HepG2 (cell line): ENCODE data around the gene AP4M1. TPM values are rescaled to one million over a fixed set of nuclear protein-coding genes. Genes with fewer than 3 reads are reported as not detected.

Experiments
- FOXK1 ChIP-seq: sonication (generic); formaldehyde crosslinking; IDR thresholded peaks from 2 replicates; pipeline ENCODE4 v1.4.0; 2020; ENCODE audit warnings: low read depth, missing genetic modification reagents, borderline replicate concordance
- GABPB1 ChIP-seq: IDR thresholded peaks from 2 replicates; pipeline ENCODE4 v1.6.1; 2016; ENCODE audit warnings: mild to moderate bottlenecking, missing genetic modification reagents, moderate library complexity, missing compliant biosample characterization
- KDM3A ChIP-seq: IDR thresholded peaks from 2 replicates; pipeline ENCODE4 v1.6.1; 2018; ENCODE audit warnings: low read depth, missing compliant biosample characterization
- NFE2L1 ChIP-seq: sonication (generic); formaldehyde crosslinking; IDR thresholded peaks from 2 replicates; pipeline ENCODE4 v1.4.0; 2020; ENCODE audit warnings: missing genetic modification reagents, mild to moderate bottlenecking, borderline replicate concordance
- SATB2 ChIP-seq: sonication (generic); formaldehyde crosslinking; IDR thresholded peaks from 2 replicates; pipeline ENCODE4 v1.5.0; 2020; ENCODE audit warnings: missing genetic modification reagents
- SNAPC2 ChIP-seq: sonication (generic); formaldehyde crosslinking; IDR thresholded peaks from 2 replicates; pipeline ENCODE4 v1.8.1; 2022; ENCODE audit warnings: mild to moderate bottlenecking, missing genetic modification reagents
- SP1 ChIP-seq, 2 experiments: fragments of 450-650 bp in 1 of 2; sonication (generic) in 1 of 2; formaldehyde crosslinking in 1 of 2; IDR thresholded peaks; 2 replicates each; pipeline versions ENCODE4 v1.4.0 to v1.6.1; 2016 to 2020; ENCODE audit warnings: missing genetic modification reagents in 1 of 2
- ZBTB3 ChIP-seq: sonication (generic); formaldehyde crosslinking; IDR thresholded peaks from 2 replicates; pipeline ENCODE4 v1.4.0; 2020; ENCODE audit warnings: low read depth, mild to moderate bottlenecking, moderate library complexity, missing genetic modification reagents, borderline replicate concordance
- ZBTB38 ChIP-seq: sonication (generic); formaldehyde crosslinking; IDR thresholded peaks from 2 replicates; pipeline ENCODE4 v1.5.1; 2020; ENCODE audit warnings: mild to moderate bottlenecking, missing genetic modification reagents
- ZFP82 ChIP-seq: sonication (generic); formaldehyde crosslinking; IDR thresholded peaks from 2 replicates; pipeline ENCODE4 v1.5.1; 2020; ENCODE audit warnings: mild to moderate bottlenecking, missing genetic modification reagents, borderline replicate concordance
- ZNF296 ChIP-seq: sonication (generic); formaldehyde crosslinking; conservative IDR thresholded peaks from 2 replicates; pipeline ENCODE4 v1.5.0; 2020; ENCODE audit warnings: mild to moderate bottlenecking, missing genetic modification reagents
- ZNF430 ChIP-seq: sonication (generic); formaldehyde crosslinking; IDR thresholded peaks from 2 replicates; pipeline ENCODE4 v1.9.0; 2021; ENCODE audit warnings: mild to moderate bottlenecking, missing genetic modification reagents
- ZNF564 ChIP-seq: sonication (generic); formaldehyde crosslinking; IDR thresholded peaks from 2 replicates; pipeline ENCODE4 v1.8.1; 2023; ENCODE audit warnings: mild to moderate bottlenecking, missing genetic modification reagents
- polyA plus RNA-seq, 8 experiments: library from polyadenylated mRNA; depleted of rRNA in 3 of 8; stranded (reverse) in 7 of 8; unstranded in 1 of 8; fragments of >200 nt; fragmentation: Illumina TruSeq in 4 of 8; extraction: Trizol in 4 of 8; gene quantifications; 2 replicates each; pipeline versions ENCODE4 v1.2.1 to v1.2.3, GENCODE V29; 2011 to 2016; ENCODE audit warnings: low read depth in 4 of 8, missing spikeins in 1 of 8, mixed read lengths in 1 of 8; ENCODE audit not compliant: insufficient read depth in 1 of 8
- total RNA-seq, 5 experiments: library from RNA; depleted of rRNA; stranded (reverse); fragments of >200 nt; fragmentation: Illumina TruSeq; extraction: Trizol; gene quantifications; 2 replicates each; pipeline ENCODE4 v1.2.3, GENCODE V29; 2016; ENCODE audit warnings: low read depth in 1 of 5
- TF ChIP-seq, protein P1 (sequence below): sonication (generic); formaldehyde crosslinking; IDR thresholded peaks from 2 replicates; pipeline ENCODE4 v1.5.0; 2020; ENCODE audit warnings: mild to moderate bottlenecking, missing genetic modification reagents, borderline replicate concordance
- TF ChIP-seq, protein P2 (sequence below): sonication (generic); formaldehyde crosslinking; IDR thresholded peaks from 2 replicates; pipeline ENCODE4 v1.4.0; 2020; ENCODE audit warnings: missing genetic modification reagents
- TF ChIP-seq, protein P3 (sequence below): sonication (generic); formaldehyde crosslinking; IDR thresholded peaks from 2 replicates; pipeline ENCODE4 v1.8.0; 2022; ENCODE audit warnings: missing genetic modification reagents, mild to moderate bottlenecking, borderline replicate concordance
- TF ChIP-seq, protein P4 (sequence below), 2 experiments: fragments of 450-650 bp in 1 of 2; sonication (generic) in 1 of 2; formaldehyde crosslinking; IDR thresholded peaks; 2 replicates each; pipeline versions ENCODE4 v1.5.0 to v1.8.0; 2020 to 2022; ENCODE audit warnings: mild to moderate bottlenecking in 1 of 2, missing genetic modification reagents in 1 of 2
- TF ChIP-seq, protein P5 (sequence below): sonication (generic); formaldehyde crosslinking; IDR thresholded peaks from 2 replicates; pipeline ENCODE4 v1.5.0; 2020; ENCODE audit warnings: missing genetic modification reagents

Gene AP4M1
- total and polyA plus RNA-seq, 2 of the 13 experiments (the other 11 are each of a cell fraction or from before 2014, with no cell fraction given), result 6.3 to 9.7 TPM

DNA sequence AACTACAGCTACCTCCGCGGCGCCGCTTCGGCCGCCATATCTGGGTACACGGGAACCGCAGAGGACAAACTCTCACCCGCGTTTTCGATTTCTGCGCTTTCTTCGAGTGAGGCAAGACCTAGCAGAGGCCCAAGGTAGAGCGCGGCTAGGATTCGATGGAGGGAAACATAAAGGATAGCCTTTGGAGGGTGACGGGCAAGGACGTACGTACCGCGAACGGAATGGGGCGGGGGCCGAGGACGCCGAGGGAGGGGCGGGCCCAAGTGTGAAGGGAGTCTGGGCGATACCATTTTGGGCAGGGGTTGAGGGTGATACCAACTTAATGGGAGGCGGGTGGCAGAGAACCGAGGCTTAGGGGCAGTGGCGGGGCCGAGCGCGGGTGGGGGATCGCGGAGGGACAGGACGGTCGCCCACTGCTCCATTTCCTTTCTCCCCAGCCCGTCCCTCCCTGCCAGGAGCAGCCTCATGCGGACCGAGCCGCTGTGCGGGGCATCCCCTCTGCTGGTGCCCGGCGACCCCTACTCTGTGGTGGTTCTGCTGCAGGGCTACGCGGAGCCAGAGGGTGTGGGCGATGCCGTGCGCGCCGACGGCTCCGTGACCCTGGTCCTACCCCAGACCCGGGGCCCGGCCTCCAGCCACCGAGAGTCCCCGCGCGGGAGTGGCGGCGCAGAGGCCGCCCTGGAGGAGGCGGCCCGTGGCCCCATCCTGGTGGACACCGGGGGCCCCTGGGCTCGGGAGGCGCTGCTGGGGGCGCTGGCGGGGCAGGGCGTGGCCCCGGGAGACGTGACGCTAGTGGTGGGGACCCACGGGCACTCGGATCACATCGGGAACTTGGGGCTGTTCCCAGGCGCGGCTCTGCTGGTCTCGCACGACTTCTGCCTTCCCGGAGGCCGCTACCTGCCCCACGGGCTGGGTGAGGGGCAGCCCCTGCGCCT is 25.8 kb downstream of the AP4M1 start, which contains the start of gene MBLAC1 (continued):
- TF ChIP-seq, protein P1, sequence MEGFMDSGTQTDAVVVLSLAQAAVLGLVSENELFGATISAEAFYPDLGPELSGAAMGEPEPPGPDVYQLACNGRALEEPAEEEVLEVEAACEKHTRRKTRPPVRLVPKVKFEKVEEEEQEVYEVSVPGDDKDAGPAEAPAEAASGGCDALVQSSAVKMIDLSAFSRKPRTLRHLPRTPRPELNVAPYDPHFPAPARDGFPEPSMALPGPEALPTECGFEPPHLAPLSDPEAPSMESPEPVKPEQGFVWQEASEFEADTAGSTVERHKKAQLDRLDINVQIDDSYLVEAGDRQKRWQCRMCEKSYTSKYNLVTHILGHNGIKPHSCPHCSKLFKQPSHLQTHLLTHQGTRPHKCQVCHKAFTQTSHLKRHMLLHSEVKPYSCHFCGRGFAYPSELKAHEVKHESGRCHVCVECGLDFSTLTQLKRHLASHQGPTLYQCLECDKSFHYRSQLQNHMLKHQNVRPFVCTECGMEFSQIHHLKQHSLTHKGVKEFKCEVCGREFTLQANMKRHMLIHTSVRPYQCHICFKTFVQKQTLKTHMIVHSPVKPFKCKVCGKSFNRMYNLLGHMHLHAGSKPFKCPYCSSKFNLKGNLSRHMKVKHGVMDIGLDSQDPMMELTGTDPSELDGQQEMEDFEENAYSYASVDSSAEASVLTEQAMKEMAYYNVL (CRISPR knock-in tag), result 0 out of 2 replicates have a peak, but pooled peaks have one; percentile 15
- TF ChIP-seq, protein P2, sequence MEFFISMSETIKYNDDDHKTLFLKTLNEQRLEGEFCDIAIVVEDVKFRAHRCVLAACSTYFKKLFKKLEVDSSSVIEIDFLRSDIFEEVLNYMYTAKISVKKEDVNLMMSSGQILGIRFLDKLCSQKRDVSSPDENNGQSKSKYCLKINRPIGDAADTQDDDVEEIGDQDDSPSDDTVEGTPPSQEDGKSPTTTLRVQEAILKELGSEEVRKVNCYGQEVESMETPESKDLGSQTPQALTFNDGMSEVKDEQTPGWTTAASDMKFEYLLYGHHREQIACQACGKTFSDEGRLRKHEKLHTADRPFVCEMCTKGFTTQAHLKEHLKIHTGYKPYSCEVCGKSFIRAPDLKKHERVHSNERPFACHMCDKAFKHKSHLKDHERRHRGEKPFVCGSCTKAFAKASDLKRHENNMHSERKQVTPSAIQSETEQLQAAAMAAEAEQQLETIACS, result peak; percentile 55; the same call in 1 of the 2 replicates
- TF ChIP-seq, protein P3, sequence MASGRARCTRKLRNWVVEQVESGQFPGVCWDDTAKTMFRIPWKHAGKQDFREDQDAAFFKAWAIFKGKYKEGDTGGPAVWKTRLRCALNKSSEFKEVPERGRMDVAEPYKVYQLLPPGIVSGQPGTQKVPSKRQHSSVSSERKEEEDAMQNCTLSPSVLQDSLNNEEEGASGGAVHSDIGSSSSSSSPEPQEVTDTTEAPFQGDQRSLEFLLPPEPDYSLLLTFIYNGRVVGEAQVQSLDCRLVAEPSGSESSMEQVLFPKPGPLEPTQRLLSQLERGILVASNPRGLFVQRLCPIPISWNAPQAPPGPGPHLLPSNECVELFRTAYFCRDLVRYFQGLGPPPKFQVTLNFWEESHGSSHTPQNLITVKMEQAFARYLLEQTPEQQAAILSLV, result peak; percentile 63
- TF ChIP-seq ZFP82 (CRISPR knock-in tag) (peak; percentile 85; the same call in 1 of the 2 replicates), SATB2 (CRISPR knock-in tag) (0 out of 2 replicates have a peak, but pooled peaks have one; percentile 41), ZNF430 (CRISPR knock-in tag) (peak; percentile 13), NFE2L1 (CRISPR knock-in tag) (no peak), KDM3A (CRISPR knock-in tag) (0 out of 2 replicates have a peak, but pooled peaks have one; percentile 6), SNAPC2 (CRISPR knock-in tag) (no peak; the same call in 1 of the 2 replicates), ZNF564 (no peak; the same call in 1 of the 2 replicates), GABPB1 (CRISPR knock-in tag) (peak; percentile 56), SP1 (IDR thresholded peaks at IDR 0.05) (no peak), SP1 (CRISPR knock-in tag; IDR thresholded peaks at IDR 0.05) (peak; percentile 29; the same call in 1 of the 2 replicates), ZNF296 (0 out of 2 replicates have a peak, but pooled peaks have one; percentile 9), ZBTB38 (CRISPR knock-in tag) (peak; percentile 36; the same call in 1 of the 2 replicates), ZBTB3 (CRISPR knock-in tag) (no peak), FOXK1 (CRISPR knock-in tag) (peak; percentile 49; the same call in 1 of the 2 replicates)
- TF ChIP-seq, protein P4, sequence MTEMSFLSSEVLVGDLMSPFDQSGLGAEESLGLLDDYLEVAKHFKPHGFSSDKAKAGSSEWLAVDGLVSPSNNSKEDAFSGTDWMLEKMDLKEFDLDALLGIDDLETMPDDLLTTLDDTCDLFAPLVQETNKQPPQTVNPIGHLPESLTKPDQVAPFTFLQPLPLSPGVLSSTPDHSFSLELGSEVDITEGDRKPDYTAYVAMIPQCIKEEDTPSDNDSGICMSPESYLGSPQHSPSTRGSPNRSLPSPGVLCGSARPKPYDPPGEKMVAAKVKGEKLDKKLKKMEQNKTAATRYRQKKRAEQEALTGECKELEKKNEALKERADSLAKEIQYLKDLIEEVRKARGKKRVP (CRISPR knock-in tag; IDR thresholded peaks at IDR 0.05), result peak in 1 of 2 experiments; percentile 53; a peak in 1 of 4 replicates
- TF ChIP-seq, protein P5, sequence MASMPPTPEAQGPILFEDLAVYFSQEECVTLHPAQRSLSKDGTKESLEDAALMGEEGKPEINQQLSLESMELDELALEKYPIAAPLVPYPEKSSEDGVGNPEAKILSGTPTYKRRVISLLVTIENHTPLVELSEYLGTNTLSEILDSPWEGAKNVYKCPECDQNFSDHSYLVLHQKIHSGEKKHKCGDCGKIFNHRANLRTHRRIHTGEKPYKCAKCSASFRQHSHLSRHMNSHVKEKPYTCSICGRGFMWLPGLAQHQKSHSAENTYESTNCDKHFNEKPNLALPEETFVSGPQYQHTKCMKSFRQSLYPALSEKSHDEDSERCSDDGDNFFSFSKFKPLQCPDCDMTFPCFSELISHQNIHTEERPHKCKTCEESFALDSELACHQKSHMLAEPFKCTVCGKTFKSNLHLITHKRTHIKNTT (CRISPR knock-in tag), result no peak; the same call in 1 of the 2 replicates
